H1 (cell line): Measurements from ENCODE around the gene NBDY. TPM values are rescaled to one million over a fixed set of nuclear protein-coding genes. Genes with fewer than 3 reads are reported as not detected.

Source experiments
- CTCF ChIA-PET: fragments of 300-600 bp; sonication (Branson Sonifier 250); formaldehyde crosslinking; loops from one replicate; lab custom pipeline; 2021; ENCODE audit not compliant: partially characterized antibody; lab: Charles Lee
- POLR2A ChIA-PET: fragments of 300-600 bp; sonication (Branson Sonifier 250); formaldehyde crosslinking; loops from one replicate; lab custom pipeline; 2021; ENCODE audit warnings: inconsistent platforms; ENCODE audit not compliant: partially characterized antibody; lab: Charles Lee
- DNase-seq, 2 experiments: peaks; one replicate each; pipeline versions ENCODE4 v3.0.0 to v3.0.0-alpha.2; 2010 to 2022; ENCODE audit warnings: low spot score in 2 of 2, low read depth in 1 of 2, mixed read lengths in 1 of 2
- FAIRE-seq: peaks from 2 replicates; lab custom pipeline; 2011; peaks lifted over from hg19 to GRCh38; lab: Jason Lieb, UNC
- H2AFZ ChIP-seq: 2 replicates; pipeline ENCODE4 v1.8.1; 2012; ENCODE audit warnings: low read length, inconsistent platforms
- H2AK5ac ChIP-seq: 2 replicates; pipeline ENCODE4 v1.6.1; 2013; ENCODE audit warnings: low read depth, low read length
- H2BK120ac ChIP-seq: replicated peaks from 2 replicates; pipeline ENCODE3; 2013; ENCODE audit warnings: low read depth, low read length, inconsistent platforms
- H2BK12ac ChIP-seq: 2 replicates; pipeline ENCODE4 v1.6.1; 2013; ENCODE audit warnings: low read depth, low read length
- H2BK15ac ChIP-seq: 2 replicates; pipeline ENCODE4 v1.6.1; 2013; ENCODE audit warnings: low read length
- H2BK20ac ChIP-seq: 2 replicates; pipeline ENCODE4 v1.6.1; 2013; ENCODE audit warnings: low read length
- H2BK5ac ChIP-seq: 2 replicates; pipeline ENCODE4 v1.6.1; 2013; ENCODE audit warnings: low read depth, low read length
- H3K14ac ChIP-seq: 2 replicates; pipeline ENCODE4 v1.6.1; 2013; ENCODE audit warnings: inconsistent platforms; ENCODE audit not compliant: insufficient read length
- H3K18ac ChIP-seq: 2 replicates; pipeline ENCODE4 v1.6.1; 2013; ENCODE audit warnings: low read length; ENCODE audit errors: extremely low read depth
- H3K23ac ChIP-seq: 2 replicates; pipeline ENCODE4 v1.6.1; 2013; ENCODE audit warnings: inconsistent platforms; ENCODE audit not compliant: insufficient read length
- H3K23me2 ChIP-seq: 2 replicates; pipeline ENCODE4 v1.6.1; 2013; ENCODE audit warnings: low read depth, low read length
- H3K27ac ChIP-seq: 2 replicates; pipeline ENCODE4 v1.6.1; 2011; ENCODE audit warnings: low read depth, low read length, inconsistent platforms
- H3K27me3 ChIP-seq, 4 experiments: replicated peaks in 1 of 4; 1 replicate in 1 of 4; 2 replicates in 3 of 4; pipeline versions ENCODE4 v1.6.1 to v1.8.1; 2011 to 2013; ENCODE audit warnings: low read length in 3 of 4, mild to moderate bottlenecking in 3 of 4, inconsistent platforms in 2 of 4, mixed read lengths in 2 of 4, moderate library complexity in 1 of 4; ENCODE audit not compliant: control insufficient read depth in 3 of 4, insufficient read depth in 3 of 4; ENCODE audit errors: extremely low read depth in 1 of 4
- H3K36me3 ChIP-seq, 4 experiments: 2 replicates each; pipeline versions ENCODE4 v1.6.1 to v1.8.1; 2011 to 2013; ENCODE audit warnings: mild to moderate bottlenecking in 4 of 4, low read length in 3 of 4, moderate library complexity in 2 of 4, control low read depth in 1 of 4, inconsistent platforms in 1 of 4; ENCODE audit not compliant: insufficient read depth in 4 of 4, control insufficient read depth in 2 of 4
- H3K4ac ChIP-seq: replicated peaks from 2 replicates; pipeline ENCODE3; 2013; ENCODE audit warnings: low read length, low read depth, mixed read lengths, inconsistent platforms; ENCODE audit not compliant: insufficient read length
- H3K4me1 ChIP-seq, 4 experiments: replicated peaks in 1 of 4; 1 replicate in 1 of 4; 2 replicates in 3 of 4; pipeline versions ENCODE4 v1.6.1 to v1.8.1; 2011 to 2013; ENCODE audit warnings: low read length in 3 of 4, inconsistent platforms in 2 of 4, mixed read lengths in 1 of 4; ENCODE audit not compliant: insufficient read depth in 4 of 4, control insufficient read depth in 3 of 4
- H3K4me2 ChIP-seq, 2 experiments: 2 replicates each; pipeline versions ENCODE4 v1.6.1 to v1.8.1; 2011 to 2013; ENCODE audit warnings: low read depth in 2 of 2, low read length in 2 of 2, control low read depth in 1 of 2, inconsistent platforms in 1 of 2, mild to moderate bottlenecking in 1 of 2; ENCODE audit not compliant: insufficient read depth in 1 of 2
- H3K4me3 ChIP-seq, 4 experiments: fragments of 200-600, 300-600 bp in 1 of 4; sonication (generic), shearing (Covaris generic), sonication (Bioruptor Twin) in 1 of 4; 2 replicates each; pipeline versions ENCODE4 v1.5.1 to v1.8.1; 2011 to 2016; ENCODE audit warnings: low read length in 4 of 4, low read depth in 3 of 4, control low read depth in 2 of 4, inconsistent platforms in 2 of 4, mild to moderate bottlenecking in 2 of 4, mixed read lengths in 1 of 4, moderate library complexity in 1 of 4; ENCODE audit not compliant: insufficient read depth in 2 of 4; ENCODE audit errors: extremely low read depth in 1 of 4
- H3K56ac ChIP-seq: replicated peaks from 2 replicates; pipeline ENCODE3; 2013; ENCODE audit warnings: low read depth, mild to moderate bottlenecking, mixed read lengths, low read length, inconsistent platforms; ENCODE audit not compliant: insufficient read length
- H3K79me1 ChIP-seq: 2 replicates; pipeline ENCODE4 v1.6.1; 2013; ENCODE audit warnings: low read depth, low read length, control low read depth
- H3K79me2 ChIP-seq, 2 experiments: 2 replicates each; pipeline versions ENCODE4 v1.6.1 to v1.8.1; 2012 to 2013; ENCODE audit warnings: low read length in 2 of 2, mild to moderate bottlenecking in 2 of 2, inconsistent platforms in 1 of 2; ENCODE audit not compliant: insufficient read depth in 2 of 2, control insufficient read depth in 1 of 2
- H3K9ac ChIP-seq, 4 experiments: replicated peaks in 1 of 4; 1 replicate in 1 of 4; 2 replicates in 3 of 4; pipeline versions ENCODE4 v1.6.1 to v1.8.1; 2011 to 2013; ENCODE audit warnings: low read depth in 3 of 4, low read length in 3 of 4, control low read depth in 2 of 4, mild to moderate bottlenecking in 2 of 4, moderate library complexity in 2 of 4, inconsistent platforms in 1 of 4; ENCODE audit errors: extremely low read depth in 1 of 4
- H3K9me3 ChIP-seq, 2 experiments: 2 replicates each; pipeline versions ENCODE4 v1.6.1 to v1.8.1; 2012 to 2013; ENCODE audit warnings: mild to moderate bottlenecking in 2 of 2, moderate library complexity in 2 of 2, control low read depth in 1 of 2, inconsistent platforms in 1 of 2, low read depth in 1 of 2, low read length in 1 of 2, mixed read lengths in 1 of 2; ENCODE audit not compliant: insufficient read depth in 2 of 2
- H4K20me1 ChIP-seq, 2 experiments: replicated peaks in 1 of 2; 2 replicates each; pipeline versions ENCODE3 to v1.8.1; 2011 to 2013; ENCODE audit warnings: inconsistent platforms in 2 of 2, low read length in 2 of 2, mild to moderate bottlenecking in 1 of 2; ENCODE audit not compliant: insufficient read depth in 2 of 2, control insufficient read depth in 1 of 2
- H4K5ac ChIP-seq: 2 replicates; pipeline ENCODE4 v1.6.1; 2013; ENCODE audit warnings: low read length, low read depth, mixed read lengths, inconsistent platforms; ENCODE audit not compliant: insufficient read length
- H4K8ac ChIP-seq: 2 replicates; pipeline ENCODE4 v1.8.0; 2013; ENCODE audit warnings: mild to moderate bottlenecking, moderate library complexity, low read length, inconsistent platforms; ENCODE audit not compliant: insufficient read depth; ENCODE audit errors: extremely low read depth
- H4K91ac ChIP-seq: replicated peaks from 2 replicates; pipeline ENCODE3; 2013; ENCODE audit warnings: low read length, mixed read lengths, inconsistent platforms; ENCODE audit not compliant: insufficient read length
- BCL11A ChIP-seq, 2 experiments: IDR thresholded peaks; one replicate each; pipeline ENCODE4 v1.6.1; 2011; ENCODE audit warnings: low read depth in 2 of 2, low read length in 2 of 2, mild to moderate bottlenecking in 2 of 2
- CEBPB ChIP-seq: IDR thresholded peaks from 2 replicates; pipeline ENCODE4 v1.6.1; 2012; ENCODE audit warnings: low read depth, low read length
- CHD1 ChIP-seq: IDR thresholded peaks from 2 replicates; pipeline ENCODE4 v1.6.1; 2012; ENCODE audit warnings: low read depth, low read length, improper control_type of control experiment
- GABPA ChIP-seq: IDR thresholded peaks from 2 replicates; pipeline ENCODE4 v1.6.1; 2011; ENCODE audit warnings: mild to moderate bottlenecking, low read length, moderate library complexity, borderline replicate concordance; ENCODE audit not compliant: insufficient read depth
- SP2 ChIP-seq: IDR thresholded peaks from 2 replicates; pipeline ENCODE4 v1.6.1; 2012; ENCODE audit warnings: mild to moderate bottlenecking, low read length, inconsistent platforms
- SRF ChIP-seq: IDR thresholded peaks from 2 replicates; pipeline ENCODE4 v1.6.1; 2011; ENCODE audit warnings: mild to moderate bottlenecking, low read depth, low read length, moderate library complexity
- TAF1 ChIP-seq: IDR thresholded peaks from 2 replicates; pipeline ENCODE4 v1.6.1; 2011; ENCODE audit warnings: mild to moderate bottlenecking, low read depth, low read length
- TBP ChIP-seq: IDR thresholded peaks from 2 replicates; pipeline ENCODE4 v1.6.1; 2011; ENCODE audit warnings: low read depth, low read length, improper control_type of control experiment
- ZNF274 ChIP-seq: IDR thresholded peaks from 2 replicates; pipeline ENCODE4 v1.7.0; 2012; ENCODE audit warnings: low read length, borderline replicate concordance; ENCODE audit errors: extremely low read depth
- WGBS, 2 experiments: shearing (Covaris generic) in 1 of 2; methylation state at CpG; one replicate each; pipeline versions ENCODE4 v1.1.6 to v1.1.7; 2013 to 2015; ENCODE audit warnings: low lambda C conversion rate in 2 of 2, mixed read lengths in 2 of 2, inconsistent platforms in 1 of 2, low coverage in 1 of 2, missing lambda C conversion rate in 1 of 2; ENCODE audit not compliant: insufficient replicate concordance in 2 of 2, insufficient coverage in 1 of 2, insufficient read length in 1 of 2; ENCODE audit errors: extremely low coverage in 1 of 2, missing lambda C conversion rate in 1 of 2; 5-methylcytosine and 5-hydroxymethylcytosine counted together
- polyA plus RNA-seq, 7 experiments: library from polyadenylated mRNA; depleted of rRNA in 3 of 7; stranded (reverse) in 5 of 7; unstranded in 2 of 7; fragments of >200 nt in 5 of 7; fragments of 200-250 nt in 2 of 7; gene quantifications; 1 replicate in 5 of 7; 2 replicates in 1 of 7; 4 replicates in 1 of 7; pipeline versions ENCODE4 v1.2.1 to v1.2.3, GENCODE V29; 2011 to 2013; ENCODE audit warnings: missing spikeins in 2 of 7, mixed read lengths in 2 of 7
- total RNA-seq: library from RNA; stranded (reverse); fragmentation: NEBNext Ultra II Directional; extraction: Animal tissue kit (Norgen Biotek cat#: 25700); gene quantifications from 2 replicates; pipeline ENCODE4 v1.2.1, GENCODE V29; 2021
- TF ChIP-seq, protein P1 (sequence below), 3 experiments: IDR thresholded peaks; 1 replicate in 2 of 3; 2 replicates in 1 of 3; pipeline versions ENCODE4 v1.5.1 to v1.6.1; 2011; ENCODE audit warnings: low read length in 3 of 3, mild to moderate bottlenecking in 3 of 3, inconsistent platforms in 2 of 3, low read depth in 1 of 3, moderate library complexity in 1 of 3; ENCODE audit not compliant: insufficient read depth in 1 of 3; ENCODE audit errors: control extremely low read depth in 1 of 3

The NBDY gene
- total and polyA plus RNA-seq, 2 of the 8 experiments (the other 6 are each of a cell fraction or from before 2014, with no cell fraction given): 42.3 to 57.8 TPM

DNA sequence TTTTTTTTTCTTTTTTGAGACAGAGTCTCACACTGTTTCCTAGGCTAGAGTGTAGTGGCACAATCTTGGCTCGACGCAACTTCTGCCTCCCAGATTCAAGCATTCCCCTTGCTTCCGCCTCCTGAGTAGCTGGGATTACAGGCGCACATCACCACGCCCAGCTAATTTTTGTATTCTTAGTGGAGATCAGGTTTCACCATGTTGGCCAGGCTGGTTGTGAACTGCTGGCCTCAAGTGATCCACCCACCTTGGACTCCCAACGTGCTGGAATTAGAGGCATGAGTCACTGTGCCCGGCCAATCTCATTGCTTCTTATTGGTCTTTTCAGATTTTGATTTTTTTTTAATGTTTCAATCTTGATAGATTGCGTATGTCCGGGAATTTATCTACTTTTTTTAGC lies 124.4 kb downstream of the NBDY start:
- no peak overlapping the region for H3K14ac ChIP-seq
- H2AK5ac ChIP-seq: no peak overlapping the region
- no peak overlapping the region for H2BK20ac ChIP-seq
- no peak overlapping the region for H2BK120ac ChIP-seq
- ChIA-PET POLR2A (no interaction called here), CTCF (no interaction called here)
- no peak overlapping the region for H3K27ac ChIP-seq
- H3K79me2 ChIP-seq: no peaks in the 10 kb centered on the region
- no peak for FAIRE-seq
- H4K5ac ChIP-seq: no peak overlapping the region
- WGBS, 2 experiments: 85% methylated on average over 8 of the region's 9 CpGs; no CpG with 5 or more reads in 1 of the 2 experiments
- H3K27me3 ChIP-seq: no peaks in the 10 kb centered on the region
- no peaks in the 10 kb centered on the region for H4K20me1 ChIP-seq
- H4K91ac ChIP-seq: no peak overlapping the region
- no peak for DNase-seq
- no peaks in the 10 kb centered on the region for H3K79me1 ChIP-seq
- H3K4ac ChIP-seq: no peak overlapping the region
- H3K23me2 ChIP-seq: no peaks in the 10 kb centered on the region
- no peak for TF ChIP-seq TBP
- TF ChIP-seq SP2: no peak
- TF ChIP-seq GABPA: no peak
- TF ChIP-seq CHD1: no peak
- no peak for TF ChIP-seq TAF1
- TF ChIP-seq BCL11A (IDR thresholded peaks at IDR 0.05; ENCODE audit: low read depth in 2 of 2, low read length in 2 of 2): no peak
- no peak for TF ChIP-seq SRF
- no peak for TF ChIP-seq CEBPB
- no peak for TF ChIP-seq ZNF274
- TF ChIP-seq, protein P1, sequence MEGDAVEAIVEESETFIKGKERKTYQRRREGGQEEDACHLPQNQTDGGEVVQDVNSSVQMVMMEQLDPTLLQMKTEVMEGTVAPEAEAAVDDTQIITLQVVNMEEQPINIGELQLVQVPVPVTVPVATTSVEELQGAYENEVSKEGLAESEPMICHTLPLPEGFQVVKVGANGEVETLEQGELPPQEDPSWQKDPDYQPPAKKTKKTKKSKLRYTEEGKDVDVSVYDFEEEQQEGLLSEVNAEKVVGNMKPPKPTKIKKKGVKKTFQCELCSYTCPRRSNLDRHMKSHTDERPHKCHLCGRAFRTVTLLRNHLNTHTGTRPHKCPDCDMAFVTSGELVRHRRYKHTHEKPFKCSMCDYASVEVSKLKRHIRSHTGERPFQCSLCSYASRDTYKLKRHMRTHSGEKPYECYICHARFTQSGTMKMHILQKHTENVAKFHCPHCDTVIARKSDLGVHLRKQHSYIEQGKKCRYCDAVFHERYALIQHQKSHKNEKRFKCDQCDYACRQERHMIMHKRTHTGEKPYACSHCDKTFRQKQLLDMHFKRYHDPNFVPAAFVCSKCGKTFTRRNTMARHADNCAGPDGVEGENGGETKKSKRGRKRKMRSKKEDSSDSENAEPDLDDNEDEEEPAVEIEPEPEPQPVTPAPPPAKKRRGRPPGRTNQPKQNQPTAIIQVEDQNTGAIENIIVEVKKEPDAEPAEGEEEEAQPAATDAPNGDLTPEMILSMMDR (IDR thresholded peaks at IDR 0.05; ENCODE audit: control extremely low read depth in 1 of 3, insufficient read depth in 1 of 3, low read depth in 1 of 3, low read length in 3 of 3): no peak
- no peak overlapping the region for H4K8ac ChIP-seq
- H3K56ac ChIP-seq: no peak overlapping the region
- no peak overlapping the region for H2BK5ac ChIP-seq
- no peak overlapping the region for H2BK12ac ChIP-seq
- no peak overlapping the region for H3K9ac ChIP-seq
- no peaks in the 10 kb centered on the region for H3K36me3 ChIP-seq
- H2AFZ ChIP-seq: no peak overlapping the region
- H3K9me3 ChIP-seq: no peaks in the 10 kb centered on the region
- no peak overlapping the region for H3K23ac ChIP-seq
- no peak overlapping the region for H2BK15ac ChIP-seq
- H3K4me2 ChIP-seq: no peak overlapping the region
- H3K18ac ChIP-seq: no peak overlapping the region
- no peak overlapping the region for H3K4me3 ChIP-seq
- H3K4me1 ChIP-seq: no peaks in the 10 kb centered on the region
